NCI-H524 (cell line): ENCODE data around the gene ARCN1.
"Not testable (repeated sequence)": the region's sequence is repeated elsewhere in the genome, so short reads cannot be mapped to it uniquely, and the experiment has no call there.

Experiments
- DNase-seq, 2 experiments: peaks; one replicate each; lab custom pipeline; 2025; lab: John Stamatoyannopoulos, UW

ARCN1 gene

GRCh38 chr11:118605116-118605867 is 33.1 kb downstream of the ARCN1 start:
- no peak for DNase-seq

- no peak for DNase-seq
Measured at GRCh38 chr11:118606157-118606843, 34.1 kb downstream of the ARCN1 start.

- DNase-seq = no peak
Measured at GRCh38 chr11:118606844-118607228, 34.6 kb downstream of the ARCN1 start.

DNA sequence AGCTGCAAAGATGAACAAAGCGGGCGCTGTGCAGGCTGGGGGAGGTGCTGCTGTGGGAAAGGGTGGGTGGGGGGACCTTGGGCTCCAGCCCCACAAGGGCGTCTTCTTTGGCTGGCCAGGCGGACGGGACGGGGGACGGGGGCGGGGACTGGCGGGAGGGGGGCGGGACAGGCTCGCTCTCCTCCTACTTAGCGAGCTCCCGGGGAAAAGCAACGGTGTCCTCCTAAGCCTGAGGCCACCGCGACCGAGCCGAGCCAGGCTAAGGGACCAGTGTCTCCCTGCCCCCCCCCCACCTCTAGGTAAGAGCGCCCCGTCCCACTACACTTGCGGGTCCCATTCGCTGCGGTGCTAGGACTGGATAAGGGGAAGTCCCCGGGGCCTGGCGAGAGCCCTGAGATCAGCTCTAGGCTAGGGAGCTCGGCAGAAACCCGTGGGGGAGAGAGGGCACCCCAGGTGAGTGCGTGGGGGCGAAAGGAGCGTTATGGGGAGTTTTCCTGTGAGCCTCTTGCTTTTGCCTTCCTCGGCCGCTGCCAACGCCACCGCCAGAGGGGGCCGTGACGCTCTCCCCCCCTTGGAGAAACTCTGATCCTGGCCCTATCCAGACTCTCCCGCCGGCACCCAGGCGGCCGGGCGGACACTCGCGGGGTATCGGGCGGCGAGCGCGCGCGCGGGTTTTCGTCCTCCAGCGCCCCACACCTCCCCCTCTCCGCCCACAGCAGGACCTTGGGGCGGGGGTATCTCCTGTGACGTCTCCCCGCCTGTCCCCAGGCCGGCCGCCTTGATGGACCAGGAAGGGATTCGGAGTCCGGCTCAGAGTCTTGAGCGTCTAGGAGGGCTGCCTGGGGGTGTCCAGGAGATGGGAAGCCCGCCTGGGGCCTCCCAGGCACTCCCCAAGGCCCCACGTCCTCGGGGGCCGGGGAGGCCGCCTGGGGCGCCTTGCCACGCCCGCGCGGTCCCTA is 35.5 kb downstream of the ARCN1 start, which contains the start of gene PHLDB1:
TSS of gene PHLDB1 (plus strand) at position 215 of the 959 bp plus-strand sequence. CDS start 6,222 bp downstream, outside the sequence.
- peak in 1 of 2 experiments; percentile 31 for DNase-seq

GRCh38 chr11:118608360-118609227 is 36.4 kb downstream of the ARCN1 start:
- DNase-seq = no peak

GRCh38 chr11:118609380-118610224 is 37.4 kb downstream of the ARCN1 start:
- DNase-seq = no peak

GRCh38 chr11:118610225-118610772 is 38.1 kb downstream of the ARCN1 start:
- no peak for DNase-seq

- peak; percentile 24 to 69 for DNase-seq
Measured at GRCh38 chr11:118610773-118611432, 38.7 kb downstream of the ARCN1 start.

DNA sequence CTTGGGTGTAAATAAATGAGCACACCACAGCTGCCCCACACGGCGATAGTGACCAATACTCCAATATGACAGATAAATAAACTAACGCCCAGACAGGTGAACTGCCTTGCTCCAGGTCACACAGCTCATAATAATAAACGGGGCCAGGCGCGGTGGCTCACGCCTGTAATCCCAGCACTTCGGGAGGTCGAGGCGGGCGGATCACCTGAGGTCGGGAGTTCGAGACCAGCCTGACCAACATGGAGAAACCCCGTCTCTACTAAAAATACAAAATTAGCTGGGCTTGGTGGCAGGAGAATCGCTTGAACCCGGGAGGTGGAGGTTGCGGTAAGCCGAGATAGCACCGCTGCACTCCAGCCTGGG is 39.2 kb downstream of the ARCN1 start:
- DNase-seq = not testable (repeated sequence)

DNA sequence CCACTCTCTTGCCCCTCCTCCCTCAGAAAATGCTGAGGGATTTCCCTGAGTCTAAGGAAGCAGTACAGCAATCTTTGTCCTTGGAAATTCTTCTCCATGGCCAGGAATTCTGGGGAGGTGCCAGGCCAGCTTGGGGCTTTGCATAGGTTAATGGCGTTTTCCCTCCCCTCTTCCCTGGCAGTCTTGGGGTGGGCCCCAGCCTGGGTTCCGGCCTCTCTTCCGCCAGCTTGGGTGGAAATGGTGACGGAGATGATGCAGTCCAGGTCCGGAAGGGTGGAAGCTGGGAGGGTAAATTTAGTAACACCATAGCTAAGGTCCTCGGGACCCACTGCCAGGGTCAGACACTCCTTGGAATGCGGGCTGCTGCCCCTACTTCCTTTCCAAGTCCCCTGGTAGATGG is 40.2 kb downstream of the ARCN1 start:
- no peak for DNase-seq

DNA sequence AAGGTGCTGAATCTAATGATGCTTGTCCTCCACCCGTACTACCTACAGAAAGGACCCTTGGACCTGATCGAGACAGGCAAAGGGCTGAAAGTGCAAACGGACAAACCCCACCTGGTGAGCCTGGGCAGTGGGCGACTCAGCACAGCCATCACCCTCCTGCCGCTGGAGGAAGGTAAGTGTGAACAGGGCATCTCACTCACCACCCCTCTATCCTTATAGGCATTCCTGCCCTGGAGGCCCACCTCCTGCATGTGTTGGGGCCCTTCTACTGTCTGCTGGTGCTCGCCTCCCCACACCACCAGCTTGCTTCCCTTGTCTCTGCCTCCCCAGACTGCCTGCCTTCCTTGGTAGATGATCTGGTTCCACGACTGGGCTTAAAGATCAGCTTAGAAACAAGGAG is 42.3 kb downstream of the ARCN1 start:
- DNase-seq = no peak

- no peak for DNase-seq
Measured at GRCh38 chr11:118615282-118615975, 43.2 kb downstream of the ARCN1 start.

GRCh38 chr11:118615976-118616371 is 43.8 kb downstream of the ARCN1 start:
- DNase-seq = peak; percentile 13 to 18

- DNase-seq = no peak
Measured at GRCh38 chr11:118618115-118618990, 46.1 kb downstream of the ARCN1 start.

GRCh38 chr11:118618991-118619375 is 46.8 kb downstream of the ARCN1 start:
- DNase-seq = no peak

- DNase-seq = no peak
Measured at GRCh38 chr11:118619444-118620197, 47.4 kb downstream of the ARCN1 start.

- no peak for DNase-seq
Measured at GRCh38 chr11:118620529-118621070, 48.4 kb downstream of the ARCN1 start.
